ENCODE measurements around the gene CCDC60. TPM values are rescaled to one million over a fixed set of nuclear protein-coding genes. Genes with fewer than 3 reads are reported as not detected.

Gene CCDC60
- total RNA-seq, 1 experiment from 2014 or later = not detected

DNA sequence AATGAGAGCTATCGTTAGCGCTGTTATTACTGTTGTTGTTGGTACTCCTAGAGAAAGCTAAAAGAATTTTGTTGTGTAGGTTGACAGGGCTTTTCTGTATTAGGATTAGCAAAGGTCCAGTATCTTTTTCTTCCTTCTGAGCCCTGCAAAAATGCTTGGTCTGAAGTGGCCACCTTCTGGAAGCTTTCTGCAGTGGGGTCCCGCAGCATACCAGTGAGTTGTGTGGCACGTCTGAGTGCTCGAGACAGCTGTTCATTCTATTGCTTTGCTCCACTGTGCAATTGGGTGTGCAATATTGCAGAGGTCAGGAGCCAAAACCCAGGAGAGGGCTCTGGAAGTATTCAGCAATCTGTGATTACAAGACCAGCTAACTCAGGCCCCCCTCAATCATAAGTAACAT, 57.1 kb downstream of the CCDC60 start:
- CTCF ChIA-PET = no interaction called here
- no peaks in the 10 kb centered on the region for H3K27me3 ChIP-seq (replicated peaks; ENCODE audit: insufficient read depth, low read depth, low read length, poor library complexity)

DNA sequence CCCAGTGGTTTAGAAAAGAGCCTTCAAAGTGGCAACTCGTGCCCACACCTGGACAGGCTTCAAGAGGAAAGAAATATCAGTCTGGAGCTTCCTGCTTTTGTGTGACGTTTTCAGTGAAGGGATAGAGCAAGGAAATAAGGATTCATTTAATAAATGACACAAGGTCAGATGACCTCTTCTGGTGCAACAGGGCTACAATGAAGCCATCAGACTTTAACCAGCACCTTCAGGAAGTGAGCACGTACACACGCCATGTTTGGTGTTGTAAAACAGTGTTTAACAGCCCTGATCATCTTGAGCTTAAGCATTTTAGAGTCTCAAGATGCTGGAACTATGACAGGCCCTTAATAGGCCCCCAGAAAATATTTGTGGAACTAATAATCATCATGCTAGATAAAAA, 59.1 kb downstream of the CCDC60 start:
- H3K36me3 ChIP-seq (ENCODE audit: insufficient read depth, low read length, poor library complexity, severe bottlenecking) = no peaks in the 10 kb centered on the region
- intact Hi-C loops (cut with micrococcal nuclease; ENCODE audit: unreplicated experiment) = no loop called here
- CTCF ChIA-PET = no interaction called here
- TF ChIP-seq EZH2 (IDR thresholded peaks at IDR 0.05; ENCODE audit: borderline replicate concordance, low read depth, low read length, poor library complexity, severe bottlenecking) = no peak
- TF ChIP-seq, protein P1, sequence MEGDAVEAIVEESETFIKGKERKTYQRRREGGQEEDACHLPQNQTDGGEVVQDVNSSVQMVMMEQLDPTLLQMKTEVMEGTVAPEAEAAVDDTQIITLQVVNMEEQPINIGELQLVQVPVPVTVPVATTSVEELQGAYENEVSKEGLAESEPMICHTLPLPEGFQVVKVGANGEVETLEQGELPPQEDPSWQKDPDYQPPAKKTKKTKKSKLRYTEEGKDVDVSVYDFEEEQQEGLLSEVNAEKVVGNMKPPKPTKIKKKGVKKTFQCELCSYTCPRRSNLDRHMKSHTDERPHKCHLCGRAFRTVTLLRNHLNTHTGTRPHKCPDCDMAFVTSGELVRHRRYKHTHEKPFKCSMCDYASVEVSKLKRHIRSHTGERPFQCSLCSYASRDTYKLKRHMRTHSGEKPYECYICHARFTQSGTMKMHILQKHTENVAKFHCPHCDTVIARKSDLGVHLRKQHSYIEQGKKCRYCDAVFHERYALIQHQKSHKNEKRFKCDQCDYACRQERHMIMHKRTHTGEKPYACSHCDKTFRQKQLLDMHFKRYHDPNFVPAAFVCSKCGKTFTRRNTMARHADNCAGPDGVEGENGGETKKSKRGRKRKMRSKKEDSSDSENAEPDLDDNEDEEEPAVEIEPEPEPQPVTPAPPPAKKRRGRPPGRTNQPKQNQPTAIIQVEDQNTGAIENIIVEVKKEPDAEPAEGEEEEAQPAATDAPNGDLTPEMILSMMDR (conservative IDR thresholded peaks at IDR 0.05; ENCODE audit: low read depth, low read length) = no peak
- no TSS peak for BruUV-seq (replicated peaks)
- H3K27ac ChIP-seq (ENCODE audit: low read depth, low read length, poor library complexity, severe bottlenecking) = no peak overlapping the region
- H3K4me3 ChIP-seq (ENCODE audit: low read depth, low read length, poor library complexity, severe bottlenecking) = no peak overlapping the region
- H3K27me3 ChIP-seq (replicated peaks; ENCODE audit: insufficient read depth, low read depth, low read length, poor library complexity) = no peaks in the 10 kb centered on the region
- no peak for DNase-seq (ENCODE audit: low spot score)
- POLR2A ChIA-PET (ENCODE audit: low non-redundant PET) = no interaction called here
- H3K9me3 ChIP-seq (ENCODE audit: low read depth, low read length, poor library complexity, severe bottlenecking) = peaks cover 2% of the 10 kb centered on the region
- no peaks in the 10 kb centered on the region for H3K4me1 ChIP-seq (ENCODE audit: insufficient read depth, low read length, poor library complexity, severe bottlenecking)

More for the DNA sequence above, 57.1 kb downstream of the CCDC60 start:
- TF ChIP-seq EZH2 (IDR thresholded peaks at IDR 0.05; ENCODE audit: borderline replicate concordance, low read depth, low read length, poor library complexity, severe bottlenecking) = no peak
- TF ChIP-seq, protein P1 (conservative IDR thresholded peaks at IDR 0.05; ENCODE audit: low read depth, low read length) = no peak
- no peaks in the 10 kb centered on the region for H3K9me3 ChIP-seq (ENCODE audit: low read depth, low read length, poor library complexity, severe bottlenecking)
- POLR2A ChIA-PET (ENCODE audit: low non-redundant PET) = no interaction called here
- H3K36me3 ChIP-seq (ENCODE audit: insufficient read depth, low read length, poor library complexity, severe bottlenecking) = no peaks in the 10 kb centered on the region
- DNase-seq (ENCODE audit: low spot score) = no peak
- H3K4me3 ChIP-seq (ENCODE audit: low read depth, low read length, poor library complexity, severe bottlenecking) = no peak overlapping the region
- H3K4me1 ChIP-seq (ENCODE audit: insufficient read depth, low read length, poor library complexity, severe bottlenecking) = no peaks in the 10 kb centered on the region
- no peak overlapping the region for H3K27ac ChIP-seq (ENCODE audit: low read depth, low read length, poor library complexity, severe bottlenecking)
- intact Hi-C loops (cut with micrococcal nuclease; ENCODE audit: unreplicated experiment) = no loop called here
- BruUV-seq (replicated peaks) = no TSS peak

DNA sequence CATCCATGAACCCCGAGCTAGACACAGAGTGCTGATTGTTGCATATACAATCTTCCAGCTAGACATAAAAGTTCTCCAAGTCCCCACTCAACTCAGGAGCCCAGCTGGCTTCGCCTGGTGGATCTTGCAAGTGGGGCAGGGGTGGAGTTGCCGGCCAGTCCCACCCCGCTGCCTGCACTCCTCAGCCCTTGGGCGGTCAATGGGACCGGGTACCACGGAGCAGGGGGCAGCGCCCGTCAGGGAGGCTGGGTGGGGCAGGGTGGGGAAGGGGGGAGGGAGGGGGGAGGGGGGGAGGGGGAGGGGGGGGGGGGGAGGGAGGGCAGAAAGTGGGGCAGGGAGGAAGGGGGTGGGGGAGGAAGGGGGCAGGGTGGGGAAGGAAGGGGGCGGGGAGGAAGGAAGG, 63.0 kb downstream of the CCDC60 start:
- TF ChIP-seq EZH2 (IDR thresholded peaks at IDR 0.05; ENCODE audit: borderline replicate concordance, low read depth, low read length, poor library complexity, severe bottlenecking) = no peak
- TF ChIP-seq, protein P1 (conservative IDR thresholded peaks at IDR 0.05; ENCODE audit: low read depth, low read length) = no peak
- Histone ChIP-seq H3K27ac (ENCODE audit: low read depth, low read length, poor library complexity, severe bottlenecking) (no peak overlapping the region), H3K27me3 (replicated peaks; ENCODE audit: insufficient read depth, low read depth, low read length, poor library complexity) (no peaks in the 10 kb centered on the region), H3K9me3 (ENCODE audit: low read depth, low read length, poor library complexity, severe bottlenecking) (peaks cover 5% of the 10 kb centered on the region), H3K36me3 (ENCODE audit: insufficient read depth, low read length, poor library complexity, severe bottlenecking) (no peaks in the 10 kb centered on the region), H3K4me1 (ENCODE audit: insufficient read depth, low read length, poor library complexity, severe bottlenecking) (no peaks in the 10 kb centered on the region), H3K4me3 (ENCODE audit: low read depth, low read length, poor library complexity, severe bottlenecking) (no peak overlapping the region)
- ChIA-PET POLR2A (ENCODE audit: low non-redundant PET) (no interaction called here), CTCF (no interaction called here)
- BruUV-seq (replicated peaks) = no TSS peak
- DNase-seq (ENCODE audit: low spot score) = no peak
- intact Hi-C loops (cut with micrococcal nuclease; ENCODE audit: unreplicated experiment) = no loop called here

Measured in A673 (cell line).